ENCODE results near the gene RASSF8.
A peak's percentile ranks its signal among the peaks of the same experiment; 100 is the strongest.

The RASSF8 gene

DNA sequence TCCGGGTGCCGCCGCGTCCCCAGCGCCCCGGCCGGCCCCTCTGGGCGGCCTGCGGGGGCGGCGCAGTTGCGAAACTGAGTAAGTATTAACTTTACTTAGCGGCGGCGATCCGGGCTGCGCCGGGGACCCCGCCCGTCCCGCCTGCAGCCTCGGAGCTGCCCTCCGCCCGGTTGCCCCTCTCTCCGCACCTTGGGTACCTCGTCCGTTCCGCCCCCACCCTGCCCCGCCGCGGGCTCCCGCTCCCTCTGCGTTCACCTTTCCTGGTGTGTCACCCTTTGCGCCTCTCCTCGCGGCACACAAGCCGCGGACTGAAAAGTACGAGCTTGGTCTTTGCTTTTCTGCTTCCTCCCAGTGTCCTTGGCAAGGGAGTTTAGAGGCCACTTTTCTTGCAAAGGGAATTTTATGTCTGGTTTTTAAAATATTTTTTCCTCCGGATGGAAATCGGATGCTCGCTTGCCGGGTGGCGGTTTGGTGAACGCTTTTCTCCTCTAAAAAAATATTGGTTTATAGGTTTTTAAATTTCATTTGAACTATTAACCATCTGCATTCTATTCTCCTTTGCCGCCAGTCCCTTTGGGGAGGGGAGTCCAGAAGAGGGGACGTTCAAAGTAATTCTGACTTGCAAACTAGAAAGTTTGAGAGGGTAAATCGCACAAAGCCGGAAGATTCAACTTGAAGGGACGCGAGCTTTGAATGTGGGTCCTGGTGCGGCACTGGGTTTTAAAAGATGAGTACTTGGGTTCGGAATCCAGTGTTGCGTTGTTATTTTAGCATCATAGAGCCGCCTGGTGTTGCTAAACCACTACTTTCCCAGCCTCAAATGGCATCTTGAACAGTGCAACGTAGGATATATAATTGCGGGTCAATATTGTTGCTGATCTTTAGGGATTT is 834 bp downstream of the RASSF8 start:
- in situ Hi-C loops (cut with HindIII; ENCODE audit: low pct_ligation_motif_present, low pct_unique_long_range_greater_than_20kb, low sequenced_read_pairs): no loop called here
- DNase-seq: peak; percentile 87

DNA sequence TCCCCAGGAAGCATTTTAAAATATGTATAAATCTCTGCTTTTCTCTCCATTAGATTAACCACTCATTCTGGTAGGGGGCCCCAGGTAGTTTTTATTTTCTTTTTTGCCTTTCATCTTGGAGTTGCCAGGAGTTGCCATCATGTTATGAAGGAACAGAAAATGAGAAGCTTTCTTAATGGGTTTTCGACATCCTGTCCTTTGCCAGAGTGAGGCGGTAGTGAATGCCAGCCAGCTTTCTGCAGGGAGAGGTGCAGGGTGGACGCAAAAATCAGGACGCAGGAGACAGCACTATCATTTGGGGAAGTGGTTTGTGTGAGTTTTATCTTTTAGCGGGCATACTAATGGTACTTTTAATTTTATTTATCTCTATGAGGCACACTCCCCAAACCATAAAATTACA is 1.7 kb downstream of the RASSF8 start:
- in situ Hi-C loops (cut with HindIII; ENCODE audit: low pct_ligation_motif_present, low pct_unique_long_range_greater_than_20kb, low sequenced_read_pairs): no loop called here
- peak; percentile 78 for DNase-seq

DNA sequence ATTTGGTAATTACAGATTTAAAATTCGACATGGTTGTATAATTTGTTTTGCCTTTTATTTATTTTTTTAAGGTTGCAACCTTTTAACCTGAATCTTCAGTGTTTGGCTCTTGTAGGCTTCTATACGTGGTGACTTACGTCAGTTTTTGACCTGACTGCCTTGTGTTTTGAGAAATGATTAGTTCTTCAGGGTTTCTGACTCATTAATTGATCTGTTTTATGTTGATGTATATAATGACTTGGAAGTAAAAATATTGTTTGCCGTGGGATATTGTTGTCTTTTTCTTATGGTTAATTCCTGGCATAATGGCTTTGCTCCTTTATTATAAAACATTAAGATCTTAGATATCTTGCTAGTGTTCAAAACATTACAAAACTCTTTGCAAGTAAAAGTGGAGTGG is 2.5 kb downstream of the RASSF8 start:
- no peak for DNase-seq
- in situ Hi-C loops (cut with HindIII; ENCODE audit: low pct_ligation_motif_present, low pct_unique_long_range_greater_than_20kb, low sequenced_read_pairs): no loop called here

DNA sequence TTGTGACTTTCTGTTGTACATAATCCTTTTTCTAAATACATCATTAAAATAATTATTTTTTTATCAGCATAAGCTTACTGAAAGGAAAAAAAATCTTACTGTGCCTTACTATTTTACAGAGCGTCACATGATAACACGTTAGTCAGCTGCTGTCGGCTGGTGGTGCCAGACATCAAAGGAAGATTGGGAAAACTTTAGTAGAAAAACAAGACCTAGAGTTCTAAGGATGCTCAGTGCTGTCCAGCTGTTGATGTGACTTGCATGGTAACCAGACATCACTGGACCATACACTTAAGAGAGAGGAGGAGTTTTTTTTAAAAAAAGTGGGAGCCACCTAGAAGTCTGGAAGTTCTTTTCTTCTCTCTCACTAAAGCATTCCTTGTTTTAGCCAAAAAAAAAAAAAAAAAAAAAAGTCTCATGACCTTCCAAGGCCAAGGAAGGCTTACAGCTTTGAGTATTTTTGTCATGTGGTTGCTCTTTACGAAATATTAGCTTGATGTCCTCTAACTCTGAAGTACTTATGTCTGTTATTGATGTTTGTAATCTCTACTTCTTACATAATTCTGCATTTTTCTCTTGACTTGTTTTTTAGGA is 4.5 kb downstream of the RASSF8 start:
- in situ Hi-C loops (cut with HindIII; ENCODE audit: low pct_ligation_motif_present, low pct_unique_long_range_greater_than_20kb, low sequenced_read_pairs): no loop called here
- no peak for DNase-seq

DNA sequence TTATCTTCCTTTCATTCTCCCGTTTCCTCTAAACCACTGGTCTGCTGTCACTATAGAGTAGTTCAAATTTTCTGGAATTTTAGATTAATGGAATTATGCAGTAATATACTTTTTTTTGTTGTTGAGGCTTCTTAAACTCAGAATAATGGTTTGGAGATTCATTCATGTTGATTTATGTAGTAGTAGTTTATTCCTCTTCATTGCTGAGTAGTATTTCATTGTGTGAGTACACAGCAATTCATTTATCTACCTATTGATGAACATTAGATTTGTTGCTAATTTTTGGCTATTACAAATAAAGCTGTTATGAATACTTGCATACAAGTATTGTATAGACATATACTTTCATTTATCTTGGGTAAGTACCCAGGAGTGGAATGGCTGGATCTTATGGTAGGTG is 7.2 kb downstream of the RASSF8 start:
- in situ Hi-C loops (cut with HindIII; ENCODE audit: low pct_ligation_motif_present, low pct_unique_long_range_greater_than_20kb, low sequenced_read_pairs): no loop called here
- DNase-seq: no peak

DNA sequence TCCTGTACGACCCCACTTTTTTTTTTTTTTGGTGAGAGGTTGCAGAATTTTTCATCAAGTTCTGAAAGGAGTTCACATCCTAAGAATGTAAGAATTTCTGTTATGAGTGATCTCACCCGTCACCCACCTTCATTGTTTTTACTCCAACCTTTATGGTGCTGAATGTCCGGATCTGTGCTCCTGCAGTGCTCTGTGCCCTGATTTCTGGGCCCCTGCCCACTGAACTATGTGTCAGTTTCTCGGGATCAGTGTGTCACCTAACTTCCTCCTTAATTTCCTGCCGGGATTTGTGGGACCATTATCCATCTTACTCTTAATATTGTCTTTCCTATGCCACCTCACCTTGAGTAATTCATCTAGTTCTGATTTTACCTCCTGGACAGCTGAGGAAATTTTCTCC is 11.6 kb downstream of the RASSF8 start:
- in situ Hi-C loops (cut with HindIII; ENCODE audit: low pct_ligation_motif_present, low pct_unique_long_range_greater_than_20kb, low sequenced_read_pairs): no loop called here
- DNase-seq: no peak

DNA sequence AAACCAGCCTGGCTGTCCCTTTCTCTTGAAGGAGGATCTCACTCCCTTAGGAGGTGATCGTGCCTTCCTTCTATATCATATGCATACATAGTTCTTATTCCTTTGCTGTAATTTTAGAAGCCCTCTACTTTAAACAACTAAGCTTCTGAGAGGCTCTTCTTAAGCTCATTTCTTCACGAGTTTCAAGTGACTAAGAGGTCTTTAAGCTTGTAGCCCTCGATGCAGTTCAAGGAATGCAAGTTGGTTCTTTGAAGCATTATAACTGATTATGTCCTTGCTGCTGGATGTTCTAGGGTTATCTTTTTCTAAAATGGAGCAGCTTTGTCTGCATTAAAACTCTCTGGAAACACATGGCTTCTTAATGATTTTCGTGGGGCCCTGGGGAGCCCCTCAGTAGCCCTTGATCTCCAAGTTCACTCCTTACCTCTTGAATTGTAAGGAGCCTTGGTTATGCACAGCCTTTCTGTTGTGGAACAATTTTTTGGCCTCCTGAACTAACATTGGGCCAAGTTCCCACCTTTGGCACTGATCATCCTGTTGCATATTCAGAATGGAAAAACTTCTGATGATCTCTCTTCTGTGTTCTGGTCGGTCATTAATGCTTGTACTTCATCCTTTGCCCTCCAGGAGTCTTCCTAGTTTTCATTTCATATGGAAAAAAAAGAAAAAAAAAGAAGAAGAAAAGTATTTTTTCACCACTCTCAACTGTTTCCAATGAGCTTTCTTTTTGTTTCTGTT is 12.6 kb downstream of the RASSF8 start:
- in situ Hi-C loops (cut with HindIII; ENCODE audit: low pct_ligation_motif_present, low pct_unique_long_range_greater_than_20kb, low sequenced_read_pairs): no loop called here

DNA sequence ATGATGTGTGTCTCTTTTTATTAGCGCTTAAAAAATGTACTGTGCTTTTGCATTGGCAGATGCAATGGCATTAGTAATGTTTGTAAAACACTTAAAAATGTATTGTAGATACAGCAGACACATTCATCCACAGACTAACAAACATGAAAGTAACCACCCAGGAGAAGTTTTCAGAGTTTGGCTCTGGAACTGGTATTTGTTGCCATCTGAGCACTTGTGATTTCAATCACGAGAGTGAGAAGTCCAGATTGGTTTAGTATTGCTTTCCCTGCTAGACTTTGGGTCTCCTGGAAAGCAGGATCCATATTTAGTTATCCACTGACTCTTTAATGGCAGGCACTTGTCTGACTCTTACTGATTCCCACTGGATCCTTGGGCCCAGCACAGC is 13.2 kb downstream of the RASSF8 start:
- in situ Hi-C loops (cut with HindIII; ENCODE audit: low pct_ligation_motif_present, low pct_unique_long_range_greater_than_20kb, low sequenced_read_pairs): no loop called here
- no peak for DNase-seq

More for the DNA sequence above, 12.6 kb downstream of the RASSF8 start:
- no peak for DNase-seq

DNA sequence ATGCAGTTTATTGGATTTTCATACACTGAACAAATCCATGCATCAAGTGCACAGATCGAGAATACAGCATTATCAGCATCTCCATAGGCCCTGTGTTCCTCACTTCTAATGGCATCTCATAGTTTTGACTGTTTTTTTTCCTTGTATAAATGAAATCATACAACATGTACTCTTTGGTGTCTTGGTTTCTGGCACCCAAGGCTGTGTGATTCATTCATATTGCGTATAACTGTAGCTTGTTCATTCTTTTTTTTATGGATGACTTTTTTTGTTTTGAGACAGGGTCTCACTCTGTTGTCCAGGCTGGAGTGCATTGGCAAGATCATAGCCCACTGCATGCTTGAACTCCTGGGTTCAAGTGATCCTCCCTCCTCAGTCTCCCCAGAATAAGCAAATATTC is 14.3 kb downstream of the RASSF8 start:
- in situ Hi-C loops (cut with HindIII; ENCODE audit: low pct_ligation_motif_present, low pct_unique_long_range_greater_than_20kb, low sequenced_read_pairs): no loop called here
- DNase-seq: no peak

DNA sequence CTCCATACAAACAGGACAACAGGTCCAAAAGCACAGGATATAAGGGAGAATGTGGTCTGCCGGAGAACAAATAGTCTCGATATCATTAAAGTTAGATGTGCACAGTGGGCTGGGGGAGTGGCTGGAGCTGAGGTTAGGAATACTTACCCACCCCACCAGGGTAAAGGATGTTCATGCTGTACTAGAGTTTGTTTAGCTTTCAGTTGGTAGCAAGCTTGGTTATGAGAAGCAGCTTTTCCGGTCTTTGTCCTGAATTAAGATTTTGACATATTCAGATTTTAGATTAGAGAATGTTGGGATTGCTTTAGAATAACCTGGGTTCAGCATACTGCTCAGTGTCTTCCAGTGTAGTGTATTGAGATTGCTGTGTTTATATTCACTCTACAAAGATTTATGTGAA is 16.7 kb downstream of the RASSF8 start:
- in situ Hi-C loops (cut with HindIII; ENCODE audit: low pct_ligation_motif_present, low pct_unique_long_range_greater_than_20kb, low sequenced_read_pairs): no loop called here
- no peak for DNase-seq

DNA sequence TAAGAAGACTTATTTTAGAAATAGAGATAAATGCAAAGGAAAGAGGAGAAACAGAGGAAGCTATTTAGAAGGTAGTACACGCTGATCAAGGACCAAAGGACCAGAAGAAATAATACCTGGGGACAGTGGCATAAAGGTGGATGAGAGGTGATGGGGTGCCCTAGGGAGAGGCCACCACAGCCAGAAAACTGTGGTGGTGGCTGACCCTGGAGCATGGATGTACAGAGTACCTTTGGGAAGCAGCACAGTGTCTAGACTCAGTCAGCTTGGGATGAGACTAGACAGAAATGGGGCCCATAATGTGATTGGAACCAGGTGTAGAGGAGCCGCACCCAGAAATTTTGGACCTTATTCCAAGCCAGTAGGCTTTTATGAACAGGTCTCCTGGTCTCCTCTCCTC is 17.2 kb downstream of the RASSF8 start:
- no peak for DNase-seq
- in situ Hi-C loops (cut with HindIII; ENCODE audit: low pct_ligation_motif_present, low pct_unique_long_range_greater_than_20kb, low sequenced_read_pairs): no loop called here

DNA sequence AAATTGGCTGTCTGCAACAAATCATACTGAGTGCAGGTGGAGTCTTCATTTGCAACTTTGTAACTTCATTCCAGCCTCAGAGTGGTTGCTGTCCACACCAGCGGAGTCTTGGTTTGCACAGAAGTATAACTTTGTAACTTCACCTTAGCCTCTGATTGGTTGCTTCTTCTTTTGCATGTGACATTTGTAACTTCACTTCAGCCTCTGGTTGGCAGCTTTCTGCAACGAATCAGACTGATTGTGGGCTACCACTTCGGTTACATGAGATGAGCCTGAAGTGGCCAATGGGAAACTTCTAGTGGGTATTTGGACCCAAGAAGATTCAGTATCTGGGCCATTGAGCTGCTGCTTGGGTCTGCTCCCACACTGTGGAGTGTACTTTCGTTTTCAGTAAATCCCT is 17.8 kb downstream of the RASSF8 start:
- peak; percentile 97 for DNase-seq
- in situ Hi-C loops (cut with HindIII; ENCODE audit: low pct_ligation_motif_present, low pct_unique_long_range_greater_than_20kb, low sequenced_read_pairs): no loop called here

DNA sequence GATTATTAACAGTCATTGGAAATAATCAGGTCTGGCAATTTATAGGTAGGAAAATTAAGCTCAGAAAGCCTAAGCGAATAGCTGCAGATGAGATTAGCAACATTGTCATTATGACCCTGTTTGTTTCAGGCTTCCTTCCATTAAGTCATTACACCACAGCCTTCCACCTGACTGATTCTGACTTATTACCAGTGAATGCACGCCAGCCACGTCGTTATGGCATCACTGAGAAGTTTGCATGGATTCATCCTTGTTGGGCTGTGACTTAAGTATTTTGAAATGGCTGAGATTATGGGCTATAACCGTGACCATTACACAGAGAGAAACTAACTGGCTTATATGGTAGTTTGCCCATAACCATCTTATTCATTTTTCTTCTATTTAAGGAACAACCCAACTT is 18.6 kb downstream of the RASSF8 start:
- in situ Hi-C loops (cut with HindIII; ENCODE audit: low pct_ligation_motif_present, low pct_unique_long_range_greater_than_20kb, low sequenced_read_pairs): no loop called here
- peak; percentile 98 for DNase-seq

DNA sequence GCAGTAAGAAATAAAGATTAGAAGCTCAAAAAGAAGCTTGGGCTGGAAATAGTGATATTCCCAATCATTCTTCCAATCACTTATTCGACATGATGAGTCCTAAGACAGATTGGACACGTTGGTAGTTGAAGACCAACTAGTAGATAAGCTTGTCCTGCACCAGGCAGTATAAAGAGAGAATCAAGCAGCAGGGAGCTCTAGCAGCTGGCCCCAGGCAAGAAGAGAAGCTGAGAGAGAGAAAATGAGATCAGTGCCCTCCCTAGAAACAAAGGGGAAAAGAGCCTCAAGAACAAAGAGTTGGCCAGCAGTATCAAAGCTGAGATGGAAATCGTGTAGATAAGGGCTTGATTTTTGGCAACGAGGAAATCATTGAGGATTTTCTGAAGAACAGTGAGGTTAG is 20.6 kb downstream of the RASSF8 start:
- no peak for DNase-seq
- in situ Hi-C loops (cut with HindIII; ENCODE audit: low pct_ligation_motif_present, low pct_unique_long_range_greater_than_20kb, low sequenced_read_pairs): no loop called here

DNA sequence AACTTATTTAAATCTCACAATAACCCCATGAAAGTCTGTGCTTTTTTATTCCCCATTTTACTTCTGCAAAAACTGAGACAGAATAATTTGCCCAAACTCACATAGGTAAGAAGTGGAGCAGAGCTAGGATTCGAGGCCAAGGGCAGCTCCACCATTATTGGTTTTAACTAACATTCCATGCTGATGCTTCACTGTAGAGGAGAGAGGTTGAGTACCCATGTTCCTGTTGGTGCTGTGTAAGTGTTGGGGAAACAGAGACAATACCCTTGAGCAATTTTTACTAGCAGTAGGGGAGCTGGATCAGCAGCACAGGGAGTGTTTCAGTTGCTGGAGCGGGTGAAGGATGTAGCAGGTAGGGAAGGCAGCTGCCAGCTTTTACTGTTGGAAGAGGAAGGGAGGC is 21.1 kb downstream of the RASSF8 start:
- in situ Hi-C loops (cut with HindIII; ENCODE audit: low pct_ligation_motif_present, low pct_unique_long_range_greater_than_20kb, low sequenced_read_pairs): no loop called here
- DNase-seq: peak; percentile 51

DNA sequence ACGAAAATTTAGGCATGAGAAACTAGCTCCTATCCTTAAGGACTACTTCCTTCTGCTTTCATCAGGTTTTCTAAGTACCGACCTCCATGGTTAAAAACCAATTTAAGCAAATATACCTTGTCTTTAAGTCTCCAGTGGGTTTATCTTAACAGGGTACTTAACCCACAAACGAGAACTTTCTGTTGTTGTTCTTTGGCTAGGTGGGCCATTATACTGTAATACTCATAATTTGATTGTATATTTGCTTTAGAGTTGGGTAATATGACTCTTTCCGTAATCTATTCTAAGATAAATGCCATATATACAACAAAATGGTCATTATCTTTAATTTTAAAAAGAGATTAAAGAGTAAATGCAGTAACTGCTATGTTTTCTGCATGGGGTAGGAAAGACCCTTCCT is 21.6 kb downstream of the RASSF8 start:
- no peak for DNase-seq
- in situ Hi-C loops (cut with HindIII; ENCODE audit: low pct_ligation_motif_present, low pct_unique_long_range_greater_than_20kb, low sequenced_read_pairs): no loop called here

DNA sequence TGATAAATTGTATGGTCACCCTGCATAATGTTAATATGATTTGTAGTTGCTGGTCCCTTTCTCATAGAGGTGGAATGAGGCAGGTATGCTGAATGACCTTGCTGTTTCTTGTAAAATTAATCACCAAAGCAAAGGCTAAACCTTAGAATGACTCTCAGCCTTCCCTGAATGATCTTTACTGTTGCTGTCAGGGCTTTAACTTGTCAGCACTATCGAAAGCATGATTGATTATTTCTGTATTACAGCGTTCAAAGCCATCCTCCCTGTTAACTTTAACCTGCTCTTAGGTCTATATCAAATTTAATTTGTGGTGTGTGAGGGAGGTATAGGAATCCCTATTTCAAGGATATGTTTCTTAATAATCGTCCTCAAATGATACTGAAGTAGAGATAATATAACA is 23.1 kb downstream of the RASSF8 start:
- DNase-seq: no peak
- in situ Hi-C loops (cut with HindIII; ENCODE audit: low pct_ligation_motif_present, low pct_unique_long_range_greater_than_20kb, low sequenced_read_pairs): no loop called here

DNA sequence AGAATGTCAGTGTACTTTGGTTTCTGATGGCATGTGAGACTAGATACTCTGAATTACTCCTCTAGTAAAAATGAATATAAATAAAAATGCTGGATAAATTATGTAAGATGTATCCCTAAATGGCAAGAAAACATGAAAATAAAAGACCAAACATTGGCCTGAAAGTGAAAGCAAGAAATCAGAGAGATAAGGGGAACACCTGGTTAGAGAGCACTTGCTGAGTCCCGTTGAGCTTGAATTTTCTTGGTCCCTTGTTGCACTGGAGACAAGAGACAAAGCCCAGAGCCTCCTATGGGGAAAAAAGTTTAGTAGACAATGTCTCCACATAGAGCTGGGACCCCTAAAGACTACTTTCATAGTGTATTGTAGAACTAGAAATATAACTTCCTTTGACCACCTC is 23.9 kb downstream of the RASSF8 start:
- in situ Hi-C loops (cut with HindIII; ENCODE audit: low pct_ligation_motif_present, low pct_unique_long_range_greater_than_20kb, low sequenced_read_pairs): no loop called here
- no peak for DNase-seq

DNA sequence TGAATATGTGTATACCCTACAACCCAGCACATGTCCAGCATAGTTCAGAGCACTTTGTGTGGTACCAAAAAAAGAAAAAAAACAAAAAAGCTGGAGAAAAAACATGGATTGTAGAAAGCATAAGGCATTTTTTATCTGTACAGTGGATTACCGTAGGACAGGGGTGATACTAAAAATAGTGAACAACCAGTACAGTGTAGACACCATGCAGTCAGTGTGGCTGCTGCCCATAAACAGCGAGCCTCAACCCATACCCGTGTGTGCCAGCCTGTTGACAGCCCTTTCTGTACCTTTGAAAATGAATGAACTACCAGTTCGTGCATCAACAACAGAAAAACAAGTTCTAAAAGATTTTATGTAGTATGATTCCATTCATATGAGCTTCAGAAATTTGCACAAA is 25.1 kb downstream of the RASSF8 start:
- in situ Hi-C loops (cut with HindIII; ENCODE audit: low pct_ligation_motif_present, low pct_unique_long_range_greater_than_20kb, low sequenced_read_pairs): no loop called here
- no peak for DNase-seq

DNA sequence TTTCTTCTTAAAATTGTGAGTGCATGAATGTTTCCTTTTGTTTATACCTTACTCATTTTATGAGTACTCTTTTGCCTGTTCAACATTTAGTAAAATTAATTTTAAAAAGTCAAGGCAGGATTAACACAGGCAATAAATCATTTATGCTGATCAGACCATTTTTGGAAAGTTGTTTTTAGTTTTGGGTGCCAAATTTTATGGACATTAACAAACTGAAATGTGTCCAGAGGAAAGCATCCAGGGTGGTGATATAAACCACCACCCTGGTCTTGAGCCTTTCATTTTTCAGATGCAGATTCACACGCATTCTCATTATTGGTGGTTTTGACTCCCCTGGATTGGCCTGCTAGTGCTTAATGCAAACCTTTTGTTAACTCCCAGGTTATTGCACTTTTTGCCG is 26.3 kb downstream of the RASSF8 start:
- in situ Hi-C loops (cut with HindIII; ENCODE audit: low pct_ligation_motif_present, low pct_unique_long_range_greater_than_20kb, low sequenced_read_pairs): no loop called here
- DNase-seq: no peak

All from ACHN (cell line).